NCI-H2196 (cell line): Measurements from ENCODE around the gene ZFPM1.
"Not testable (repeated sequence)": the region's sequence is repeated elsewhere in the genome, so short reads cannot be mapped to it uniquely, and the experiment has no call there.

Experiments used
- DNase-seq: peaks from one replicate; lab custom pipeline; 2025; ENCODE audit not compliant: unreplicated experiment; lab: John Stamatoyannopoulos, UW

ZFPM1 gene

GRCh38 chr16:88464447-88465318 is 11.6 kb downstream of the ZFPM1 start:
- DNase-seq, result no peak

- no peak for DNase-seq
Measured at GRCh38 chr16:88465387-88465983, 12.4 kb downstream of the ZFPM1 start.

GRCh38 chr16:88466175-88466862 is 13.2 kb downstream of the ZFPM1 start:
- DNase-seq, result no peak

GRCh38 chr16:88466949-88467348 is 13.9 kb downstream of the ZFPM1 start:
- no peak for DNase-seq

GRCh38 chr16:88467541-88467944 is 14.5 kb downstream of the ZFPM1 start:
- no peak for DNase-seq

GRCh38 chr16:88468275-88469129 is 15.4 kb downstream of the ZFPM1 start:
- peak; percentile 47 for DNase-seq

- no peak for DNase-seq
Measured at GRCh38 chr16:88469615-88470395, 16.7 kb downstream of the ZFPM1 start.

- DNase-seq, result not testable (repeated sequence)
Measured at GRCh38 chr16:88470396-88470680, 17.3 kb downstream of the ZFPM1 start.

- not testable (repeated sequence) for DNase-seq
Measured at GRCh38 chr16:88470696-88471095, 17.6 kb downstream of the ZFPM1 start.

GRCh38 chr16:88471115-88471514 is 18.0 kb downstream of the ZFPM1 start:
- no peak for DNase-seq

GRCh38 chr16:88471575-88471974 is 18.5 kb downstream of the ZFPM1 start:
- DNase-seq, result no peak

- no peak for DNase-seq
Measured at GRCh38 chr16:88472069-88472468, 19.0 kb downstream of the ZFPM1 start.

GRCh38 chr16:88472637-88473205 is 19.6 kb downstream of the ZFPM1 start:
- DNase-seq, result no peak

GRCh38 chr16:88473666-88474534 is 20.8 kb downstream of the ZFPM1 start:
- no peak for DNase-seq

GRCh38 chr16:88475037-88475436 is 22.0 kb downstream of the ZFPM1 start:
- no peak for DNase-seq

- no peak for DNase-seq
Measured at GRCh38 chr16:88476203-88476602, 23.1 kb downstream of the ZFPM1 start.

GRCh38 chr16:88476817-88477397 is 23.8 kb downstream of the ZFPM1 start:
- no peak for DNase-seq

- DNase-seq, result no peak
Measured at GRCh38 chr16:88477631-88478519, 24.8 kb downstream of the ZFPM1 start.
